NCI-H345 treated with DMSO at 0.1 percent for 48 hours (cell line): ENCODE measurements around the gene DNAJC27.

ENCODE experiments used
- DNase-seq: peaks from one replicate; lab custom pipeline; 2025; ENCODE audit not compliant: unreplicated experiment; lab: John Stamatoyannopoulos, UW

The DNAJC27 gene

DNA sequence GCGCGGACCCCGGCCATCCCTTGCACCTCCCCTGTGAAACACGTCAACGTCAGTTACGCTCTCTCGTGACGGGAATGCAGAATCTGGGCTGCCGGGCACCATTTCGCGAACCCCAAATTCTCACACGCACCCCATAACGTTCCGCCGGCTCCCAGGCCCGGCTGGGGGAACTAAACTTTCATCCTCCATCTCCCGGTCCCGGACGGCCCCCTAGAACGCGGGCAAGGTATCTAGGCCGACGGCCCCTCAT is 544 bp downstream of the DNAJC27 start:
- DNase-seq: no peak

DNA sequence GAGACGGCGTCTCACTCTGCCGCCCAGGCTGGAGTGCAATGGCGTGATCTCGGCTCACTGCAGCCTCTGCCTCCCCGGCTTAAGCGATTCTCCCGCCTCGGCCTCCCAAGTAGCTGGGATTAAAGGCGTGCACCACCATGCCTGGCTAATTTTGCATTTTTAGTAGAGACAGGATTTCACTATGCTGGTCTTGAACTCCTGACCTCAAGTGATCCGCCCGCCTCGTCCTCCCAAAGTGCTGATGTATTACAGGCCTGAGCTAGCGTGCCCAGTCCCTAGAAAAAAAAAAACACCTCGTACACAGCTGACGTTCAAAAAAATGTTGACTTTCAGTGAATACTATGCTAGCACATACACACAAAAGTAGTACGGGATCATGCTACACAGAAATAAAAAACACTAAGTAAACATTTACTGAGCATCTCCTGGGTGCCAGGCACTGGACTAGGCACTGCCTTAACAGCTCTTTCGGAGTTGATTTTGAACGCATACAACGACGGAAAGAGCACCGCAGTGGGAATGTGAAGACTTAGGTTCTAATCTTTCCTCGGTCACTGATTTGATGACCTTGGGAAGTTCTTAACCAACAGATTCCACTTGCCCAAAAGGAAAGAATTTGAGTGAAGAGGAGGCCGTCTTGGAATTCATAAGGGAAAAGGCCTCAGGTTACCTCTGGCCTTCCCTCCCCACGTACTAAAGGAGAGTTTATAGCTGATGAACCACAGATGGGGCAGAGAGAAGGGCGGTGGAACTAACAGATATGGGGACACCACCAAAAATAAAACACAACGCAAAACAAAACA is 1.1 kb downstream of the DNAJC27 start:
- DNase-seq: no peak

DNA sequence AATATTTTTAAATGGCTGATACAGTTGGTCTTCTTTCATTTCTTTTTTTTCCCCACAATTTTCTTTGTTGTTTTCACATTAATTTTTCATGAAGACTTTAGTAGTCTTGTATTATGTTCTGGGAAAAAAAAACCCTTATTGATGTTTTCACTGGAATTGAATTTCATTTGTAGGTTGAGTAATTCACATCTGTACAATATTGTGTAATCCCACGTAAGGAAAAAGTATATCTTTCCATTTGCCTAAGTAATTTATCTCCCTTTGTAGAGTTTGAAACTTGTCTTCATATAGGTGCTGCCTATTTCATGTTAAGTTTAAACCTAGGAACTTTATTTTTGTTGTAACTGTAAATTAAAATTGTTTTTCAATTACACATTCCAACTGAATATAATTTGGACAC is 2.0 kb downstream of the DNAJC27 start:
- DNase-seq: no peak

DNA sequence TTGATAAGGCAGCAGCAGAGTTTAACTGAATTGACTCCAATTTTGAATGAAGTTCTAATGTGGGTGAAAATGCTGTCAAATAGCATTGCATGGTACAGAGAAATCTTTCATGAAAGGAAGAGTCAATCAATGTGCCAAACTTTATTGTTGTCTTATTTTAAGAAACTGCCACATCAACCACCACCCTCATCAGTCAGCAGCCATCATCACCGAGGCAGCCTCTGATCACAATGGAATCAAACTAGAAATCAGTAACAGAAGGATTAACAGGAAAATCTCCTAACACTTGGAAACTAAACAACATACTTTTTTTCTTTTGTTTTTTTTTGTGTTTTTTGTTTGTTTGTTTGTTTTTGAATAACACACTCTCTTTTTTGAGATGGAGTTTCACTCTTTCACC is 9.9 kb downstream of the DNAJC27 start:
- no peak for DNase-seq

DNA sequence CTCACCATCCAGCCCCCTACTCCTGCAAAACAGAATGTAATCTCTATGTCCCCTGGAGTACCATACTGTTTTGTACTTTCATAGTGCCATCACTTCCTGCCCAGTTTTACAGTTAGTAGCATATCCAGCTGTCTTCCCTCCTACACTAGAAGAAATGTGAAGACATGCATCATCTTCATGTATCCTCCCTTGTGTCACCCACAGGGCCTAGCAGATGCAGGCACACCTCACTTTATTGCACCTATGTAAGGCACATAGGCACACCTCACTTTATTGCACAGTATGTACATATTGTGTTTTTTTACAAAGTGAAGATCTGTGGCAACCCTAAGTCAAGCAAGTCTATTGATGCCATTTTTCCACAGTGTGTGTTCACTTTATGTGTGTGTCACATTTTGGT is 12.0 kb downstream of the DNAJC27 start:
- DNase-seq: no peak

DNA sequence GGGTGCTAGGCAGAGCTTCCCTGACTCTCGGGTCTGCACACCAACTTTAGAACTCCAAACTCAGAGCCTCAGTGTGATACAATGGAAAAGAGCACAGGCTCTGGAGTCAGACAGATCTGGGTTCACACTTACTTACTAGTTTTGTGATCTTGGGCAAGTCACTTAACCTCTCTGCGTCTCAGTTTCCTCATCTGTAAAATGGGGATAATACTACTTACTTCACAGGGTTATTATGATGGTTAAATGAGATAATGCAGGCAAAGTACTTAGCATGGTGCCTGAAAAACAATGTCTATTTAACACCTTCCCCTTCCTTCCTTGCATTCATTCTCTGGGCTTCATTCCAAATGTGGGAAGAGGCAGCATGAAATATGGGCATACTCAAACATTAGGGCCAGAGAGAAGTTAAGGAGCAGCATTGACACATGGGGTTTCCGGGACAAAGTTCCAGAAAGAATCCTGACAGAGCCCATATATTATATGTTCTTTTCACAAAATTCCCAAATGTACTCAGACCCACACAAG is 13.3 kb downstream of the DNAJC27 start:
- no peak for DNase-seq

DNA sequence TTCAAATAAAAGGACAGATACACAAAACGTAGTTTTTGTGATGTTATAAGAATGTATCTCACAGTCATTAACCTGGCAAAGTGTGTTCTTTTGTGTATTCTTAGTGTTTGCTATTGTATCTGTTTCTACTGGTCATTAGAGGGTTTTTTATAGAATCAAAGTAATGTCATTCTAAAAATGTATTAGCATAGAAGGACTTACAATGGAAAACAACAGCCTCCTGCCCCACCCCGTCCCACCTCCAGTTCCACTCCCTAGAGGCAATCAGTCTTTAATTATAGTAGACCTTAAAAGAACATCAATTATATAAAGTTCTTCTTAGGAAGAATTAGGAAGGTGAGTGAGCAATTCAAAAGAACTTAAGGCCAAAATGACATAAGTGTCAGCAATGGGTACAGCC is 13.8 kb downstream of the DNAJC27 start:
- no peak for DNase-seq

DNA sequence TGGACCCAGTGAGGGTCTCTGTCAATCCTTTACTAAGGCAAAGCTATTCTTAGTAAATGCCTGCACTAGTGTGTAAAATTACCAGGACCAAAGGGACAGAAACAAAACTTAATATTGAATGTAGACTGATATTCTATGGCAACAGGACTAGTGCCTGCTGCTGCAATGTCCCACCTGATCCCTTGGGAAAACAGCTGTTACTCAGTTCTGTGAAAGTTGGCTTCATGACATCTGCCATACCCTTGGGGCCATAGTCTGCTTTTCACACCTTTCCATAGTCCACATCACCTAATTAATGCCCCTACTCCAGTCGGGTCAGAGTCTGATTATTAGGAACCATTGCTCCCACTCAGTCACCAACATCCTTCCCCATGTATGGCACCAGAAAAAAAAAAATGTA is 14.5 kb downstream of the DNAJC27 start:
- DNase-seq: no peak

DNA sequence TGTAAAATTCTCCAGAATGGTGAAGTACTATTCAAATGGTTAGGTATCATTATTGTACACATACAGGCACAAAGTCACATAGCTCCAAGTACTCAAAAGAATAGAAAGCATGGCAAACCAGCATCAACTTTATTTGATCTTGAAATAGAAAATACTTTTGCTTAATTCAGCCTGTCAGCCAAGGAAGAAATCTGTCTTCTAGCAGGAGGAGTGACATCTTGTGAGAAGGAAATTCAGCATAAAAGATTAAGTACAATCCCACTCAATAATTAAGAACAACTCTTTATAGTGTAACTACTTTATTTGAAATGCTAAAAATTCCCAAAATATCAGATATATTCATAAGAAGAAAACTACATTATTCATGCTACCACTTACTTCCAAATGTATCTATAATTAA is 15.8 kb downstream of the DNAJC27 start:
- DNase-seq: no peak

DNA sequence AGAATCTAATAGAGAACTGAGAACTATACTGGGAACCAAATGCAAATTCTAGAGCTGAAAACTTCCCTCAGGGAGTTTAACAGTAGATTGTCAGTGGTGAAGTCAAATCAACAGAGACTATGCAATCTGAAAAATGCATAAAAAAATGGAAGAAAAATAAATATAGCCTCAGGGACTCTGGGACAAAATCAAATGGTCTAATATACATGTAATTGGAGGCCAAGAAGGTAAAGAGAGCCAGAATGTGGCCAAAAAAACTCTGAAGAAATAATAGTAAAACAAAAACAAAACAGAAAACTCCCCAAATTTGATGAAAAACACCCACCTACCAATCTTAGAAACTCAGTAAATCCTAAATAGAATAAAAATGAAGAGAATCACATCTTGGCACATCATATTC is 16.5 kb downstream of the DNAJC27 start:
- DNase-seq: no peak

DNA sequence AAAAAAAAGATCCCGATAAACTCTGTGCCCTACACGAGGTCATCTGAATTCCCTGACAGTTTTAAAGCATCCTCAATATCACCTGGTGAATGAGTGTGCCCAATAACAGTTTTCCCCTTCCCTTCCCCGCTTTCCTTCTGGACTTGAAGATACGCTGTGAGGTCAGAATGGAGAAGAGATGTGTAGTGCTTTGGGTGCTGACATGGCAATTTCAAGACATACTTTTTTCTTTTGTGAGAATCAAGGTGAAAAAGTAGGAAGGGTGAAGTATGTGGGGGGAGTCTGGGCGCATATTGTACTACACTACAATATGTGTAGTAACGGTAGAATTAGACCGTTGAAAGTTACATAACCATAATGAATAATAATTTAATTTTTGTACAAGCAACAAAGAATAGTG is 21.7 kb downstream of the DNAJC27 start:
- no peak for DNase-seq

DNA sequence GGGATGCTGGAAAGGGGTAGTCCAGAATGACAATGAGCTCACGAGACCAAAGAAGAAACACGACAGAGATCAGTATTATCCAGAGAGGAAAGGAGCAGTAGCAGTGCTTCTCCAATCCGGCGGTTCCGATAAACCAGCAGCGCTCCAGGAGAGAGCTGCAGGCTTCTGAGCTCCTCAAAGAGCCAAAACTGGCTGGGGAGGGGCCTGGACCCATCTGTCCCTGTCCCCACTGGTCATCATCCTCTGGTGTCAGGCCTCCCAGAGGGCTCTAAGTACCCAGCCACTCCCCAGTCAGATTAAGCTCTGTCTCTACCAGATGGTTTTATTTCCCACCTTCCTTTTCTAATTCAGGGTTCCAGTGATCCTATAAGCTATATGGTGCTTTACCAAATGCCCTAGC is 23.2 kb downstream of the DNAJC27 start:
- DNase-seq: no peak

DNA sequence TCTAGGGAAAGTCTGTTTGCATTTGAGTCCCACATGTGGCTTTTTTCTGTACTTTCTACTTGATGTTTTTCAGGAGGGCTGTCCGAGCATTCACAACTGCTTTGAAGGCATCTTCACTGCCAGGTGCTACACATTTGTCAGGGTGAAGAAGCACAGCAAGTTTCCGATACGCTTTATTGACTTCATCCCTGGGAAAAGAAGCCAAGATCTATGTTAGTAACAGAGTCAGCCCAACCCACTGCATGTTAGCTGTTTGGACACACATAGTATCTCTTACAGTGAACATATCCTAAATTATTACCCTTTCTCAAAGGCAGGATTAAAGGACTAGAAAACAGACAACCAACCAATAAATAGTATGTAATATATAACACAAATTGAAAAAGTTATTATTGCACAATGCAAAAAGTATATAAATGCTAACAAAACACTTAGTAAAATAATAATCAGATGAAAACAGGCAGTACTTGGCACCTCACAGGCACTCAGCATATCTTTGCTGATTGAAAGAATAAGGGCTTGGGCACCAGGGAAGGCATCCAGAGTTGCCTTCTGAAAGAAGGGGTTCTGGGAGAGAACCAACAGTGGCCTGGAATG is 24.1 kb downstream of the DNAJC27 start:
- DNase-seq: no peak

DNA sequence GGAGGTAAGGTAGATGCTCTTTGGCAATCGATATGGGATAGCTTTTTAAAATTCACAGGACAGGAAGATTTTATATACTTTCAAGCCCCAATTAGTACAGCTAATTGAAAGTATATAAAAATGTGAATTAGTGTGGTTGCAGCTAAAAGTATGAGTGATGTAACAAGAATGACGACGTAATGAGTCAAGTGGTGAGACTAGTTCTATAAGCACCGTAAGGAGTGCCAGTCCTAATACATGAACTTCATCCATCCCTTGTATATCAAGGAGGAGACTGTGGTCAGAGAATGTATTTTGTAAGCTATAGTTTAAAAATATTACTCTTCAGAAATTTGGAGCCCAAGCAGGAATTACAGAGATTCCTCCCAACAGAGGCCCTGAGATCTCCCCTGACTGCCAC is 25.8 kb downstream of the DNAJC27 start:
- DNase-seq: no peak

DNA sequence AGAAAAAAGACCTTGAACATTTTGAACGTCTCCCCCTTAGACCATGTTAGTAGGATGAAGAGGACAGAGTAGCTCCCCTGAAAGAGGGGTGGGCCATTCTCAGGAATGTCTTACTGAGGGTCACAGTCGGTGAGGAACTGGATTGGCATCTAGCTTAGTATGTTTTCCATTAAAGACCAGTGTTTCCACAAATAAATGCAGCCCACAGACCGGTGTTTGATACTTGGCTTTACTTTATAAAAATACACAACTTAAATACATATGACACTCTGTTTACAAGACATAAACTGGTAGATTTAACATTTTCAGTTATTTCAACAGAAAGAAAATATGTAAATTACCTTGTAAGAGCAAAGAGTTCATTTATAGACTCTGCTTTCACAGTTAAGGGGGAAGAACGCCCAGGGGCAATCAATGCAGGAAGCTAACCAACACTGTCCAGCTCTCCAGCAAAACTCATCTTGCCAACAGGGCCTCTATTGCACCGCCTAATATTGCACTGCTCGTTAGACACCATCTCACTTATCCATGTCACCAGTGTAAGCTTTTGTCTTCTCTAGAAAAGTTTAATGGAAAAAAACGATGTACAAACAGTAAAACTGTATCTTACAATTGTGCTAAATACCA is 28.2 kb downstream of the DNAJC27 start:
- DNase-seq: no peak

DNA sequence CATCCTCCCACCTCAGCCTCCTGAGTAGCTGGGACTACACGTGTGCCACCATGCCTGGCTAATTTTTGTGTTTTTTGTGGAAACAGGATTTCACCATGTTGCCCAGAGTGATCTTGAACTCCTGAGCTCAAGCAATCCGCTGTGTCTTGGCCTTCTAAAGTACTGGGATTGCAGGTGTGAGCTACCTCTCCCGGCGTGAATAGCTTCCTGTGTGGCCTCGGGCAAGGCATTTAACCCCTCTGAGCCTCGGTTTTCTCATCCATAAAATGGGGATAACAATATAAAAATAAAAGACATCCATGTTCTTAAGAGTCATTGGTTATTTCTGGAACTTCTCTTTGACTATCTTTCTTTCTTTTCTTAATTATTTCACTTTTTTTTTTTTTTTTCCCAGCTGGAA is 32.4 kb downstream of the DNAJC27 start:
- DNase-seq: no peak

DNA sequence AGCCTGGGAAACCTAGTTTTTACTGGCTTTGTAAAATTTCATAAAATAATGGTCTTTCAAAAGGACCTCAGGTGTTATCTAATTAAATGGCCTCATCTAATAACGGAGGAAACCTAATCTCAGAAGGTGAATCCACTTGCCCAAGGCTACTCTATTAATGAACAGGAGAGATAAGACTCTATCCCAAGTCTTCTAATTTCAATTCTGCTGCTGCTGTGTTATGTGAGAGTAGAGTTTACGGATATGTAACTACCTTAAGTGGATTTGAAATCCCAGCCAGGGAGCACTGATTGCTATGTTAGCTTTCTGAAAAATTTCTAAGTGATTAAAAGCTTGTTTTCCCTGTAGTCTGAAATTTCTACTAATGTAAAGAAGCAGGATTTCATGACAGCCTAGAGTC is 34.5 kb downstream of the DNAJC27 start:
- DNase-seq: no peak

DNA sequence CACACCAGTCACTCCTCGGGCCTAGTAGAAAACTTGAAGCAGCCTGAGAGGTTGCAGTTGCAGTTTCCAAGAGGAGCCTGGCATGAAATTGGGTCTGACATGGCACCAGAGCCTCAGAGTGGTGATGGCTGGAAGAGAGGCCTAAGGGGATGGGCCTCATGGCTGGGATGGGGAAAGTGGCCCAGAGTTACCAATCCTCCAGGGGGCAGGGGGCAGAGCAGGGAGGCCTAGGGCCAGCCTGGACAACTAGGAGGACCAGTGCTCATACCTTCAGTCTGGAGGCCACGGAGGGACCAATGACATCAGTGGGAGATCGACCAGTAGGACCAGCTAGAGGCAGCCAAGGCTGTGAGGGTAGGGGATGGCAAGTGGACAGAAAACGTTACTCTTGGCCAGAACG is 36.6 kb downstream of the DNAJC27 start:
- DNase-seq: no peak

DNA sequence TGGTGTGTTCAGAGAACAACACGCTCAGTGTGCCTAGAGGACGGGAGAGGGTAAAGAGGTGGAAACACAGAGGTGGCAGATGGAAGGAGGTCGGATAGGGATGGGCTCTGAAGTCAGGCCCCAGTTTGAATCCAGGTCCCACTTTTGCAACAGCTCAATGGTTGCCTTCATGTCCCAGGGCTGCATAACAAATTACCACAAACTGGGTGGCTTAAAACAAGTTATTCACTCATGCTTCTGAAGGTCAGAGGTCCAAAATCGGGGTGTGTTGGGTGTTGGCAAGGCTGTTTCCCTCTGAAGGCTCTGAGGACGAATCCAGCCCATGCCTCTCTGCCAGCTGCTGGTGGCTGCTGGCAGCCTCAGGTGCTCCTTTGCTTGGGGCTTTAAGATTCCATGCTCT is 39.0 kb downstream of the DNAJC27 start:
- no peak for DNase-seq

DNA sequence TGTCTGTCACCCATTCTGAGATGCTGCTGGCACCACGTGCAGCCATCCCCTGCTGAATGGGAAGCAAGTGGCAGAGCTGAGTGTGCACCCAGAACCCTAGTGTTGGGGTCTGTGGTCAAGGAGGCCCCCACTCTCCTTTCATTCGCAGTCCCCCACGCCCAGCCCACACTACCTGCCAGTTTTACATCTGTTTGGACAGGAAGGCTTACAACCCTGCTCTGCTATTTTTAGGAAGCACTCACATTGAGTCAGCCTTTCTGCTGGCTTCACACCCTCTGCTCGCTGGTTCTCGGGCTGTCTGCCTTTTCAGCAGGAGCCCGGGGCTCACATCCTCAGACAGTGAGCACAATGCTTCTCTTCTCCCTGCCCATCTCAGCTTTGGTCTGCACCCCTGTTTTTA is 41.0 kb downstream of the DNAJC27 start:
- no peak for DNase-seq

DNA sequence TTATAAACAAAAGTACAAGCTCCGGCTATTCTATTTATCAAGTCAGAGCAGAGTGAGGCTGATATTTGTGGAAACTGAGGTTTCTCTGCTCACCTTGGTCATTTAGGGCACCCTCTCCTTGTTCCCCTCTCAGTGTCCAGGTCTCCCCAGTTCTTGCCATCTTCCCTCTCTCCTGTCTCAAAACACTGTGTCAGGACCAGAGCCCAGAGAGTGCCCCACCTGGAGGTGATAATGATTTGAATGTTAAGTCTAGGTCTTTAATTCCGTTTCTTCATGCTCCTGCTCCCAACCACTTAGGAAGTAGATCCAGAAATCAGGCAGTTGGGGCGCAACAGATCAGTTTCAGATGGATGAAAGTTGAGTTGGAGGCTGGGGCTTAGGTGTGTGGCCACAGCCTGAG is 42.5 kb downstream of the DNAJC27 start:
- no peak for DNase-seq

DNA sequence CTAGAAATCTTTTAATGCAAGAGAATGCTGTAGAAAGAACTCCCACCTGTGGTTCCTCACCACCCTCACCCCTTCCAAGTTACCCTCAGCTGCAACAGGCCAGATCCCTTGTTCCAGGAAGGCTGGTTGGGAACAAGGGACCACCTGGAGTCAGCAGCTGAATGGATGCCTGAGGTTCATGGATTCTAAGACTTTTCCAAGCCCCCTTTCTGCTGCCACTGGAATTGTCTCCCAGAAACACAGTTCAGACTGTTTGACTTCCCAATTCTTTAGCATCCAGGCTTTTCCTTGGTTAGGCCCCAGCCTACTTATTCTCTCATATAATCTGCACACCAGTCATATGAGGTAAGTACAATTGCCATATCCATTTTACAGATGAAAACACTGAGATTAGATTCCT is 43.7 kb downstream of the DNAJC27 start:
- DNase-seq: no peak
